Measurements from ENCODE around the gene CIDEB. TPM values are rescaled to one million over a fixed set of nuclear protein-coding genes. Genes with fewer than 3 reads are reported as not detected.
A peak's percentile ranks its signal among the peaks of the same experiment; 100 is the strongest.

CIDEB gene
- total RNA-seq, 4 donors from 2014 or later = 6.7 to 168 (median 23.6) TPM

DNA sequence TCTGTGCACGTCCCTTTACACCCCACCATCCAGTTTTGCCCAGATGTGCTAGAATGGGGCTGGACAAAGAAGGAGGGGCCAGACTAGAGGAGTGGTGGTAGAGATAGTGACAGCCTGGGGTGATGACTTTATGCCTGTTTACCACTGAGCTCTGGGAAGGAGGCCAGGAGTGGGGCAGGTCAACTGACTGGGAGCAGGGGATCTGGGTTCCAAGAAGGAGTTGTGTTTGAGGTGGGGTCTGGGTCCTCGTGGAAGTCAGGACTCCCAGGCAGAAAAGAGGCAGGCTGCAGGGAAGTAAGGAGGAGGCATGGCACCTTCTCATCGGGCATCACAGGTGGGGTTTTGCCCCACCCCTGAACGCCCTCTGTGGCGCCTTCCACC lies 2.5 kb upstream of the CIDEB start:
- peaks cover 19 to 65% (median 48%) of the 10 kb centered on the region in 4 donors for H3K4me1 ChIP-seq
- WGBS, 2 donors (ENCODE audit: low coverage in 1 of 2) = 21 to 33% methylated on average over 1 to 5 of the region's 5 CpGs
- H3K27ac ChIP-seq = peak overlapping the region; percentile 81 to 90 (median 86)
- DNase-seq = peak; percentile 60
- no peaks in the 10 kb centered on the region for H3K9me3 ChIP-seq
- in situ Hi-C loops (cut with MboI; ENCODE audit: low pct_ligation_motif_present in 1 of 4, low pct_unique_long_range_greater_than_20kb in 1 of 4, low sequenced_read_pairs in 3 of 4) (no loop called here), intact Hi-C loops (cut with DNase I; ENCODE audit: low total_unique reads) (no loop called here)
- H3K27me3 ChIP-seq = no peaks in the 10 kb centered on the region
- H3K36me3 ChIP-seq = peaks cover 0 to 6% (median 3%) of the 10 kb centered on the region in 4 donors
- TF ChIP-seq, protein P1, sequence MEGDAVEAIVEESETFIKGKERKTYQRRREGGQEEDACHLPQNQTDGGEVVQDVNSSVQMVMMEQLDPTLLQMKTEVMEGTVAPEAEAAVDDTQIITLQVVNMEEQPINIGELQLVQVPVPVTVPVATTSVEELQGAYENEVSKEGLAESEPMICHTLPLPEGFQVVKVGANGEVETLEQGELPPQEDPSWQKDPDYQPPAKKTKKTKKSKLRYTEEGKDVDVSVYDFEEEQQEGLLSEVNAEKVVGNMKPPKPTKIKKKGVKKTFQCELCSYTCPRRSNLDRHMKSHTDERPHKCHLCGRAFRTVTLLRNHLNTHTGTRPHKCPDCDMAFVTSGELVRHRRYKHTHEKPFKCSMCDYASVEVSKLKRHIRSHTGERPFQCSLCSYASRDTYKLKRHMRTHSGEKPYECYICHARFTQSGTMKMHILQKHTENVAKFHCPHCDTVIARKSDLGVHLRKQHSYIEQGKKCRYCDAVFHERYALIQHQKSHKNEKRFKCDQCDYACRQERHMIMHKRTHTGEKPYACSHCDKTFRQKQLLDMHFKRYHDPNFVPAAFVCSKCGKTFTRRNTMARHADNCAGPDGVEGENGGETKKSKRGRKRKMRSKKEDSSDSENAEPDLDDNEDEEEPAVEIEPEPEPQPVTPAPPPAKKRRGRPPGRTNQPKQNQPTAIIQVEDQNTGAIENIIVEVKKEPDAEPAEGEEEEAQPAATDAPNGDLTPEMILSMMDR (IDR thresholded peaks at IDR 0.05) = no peak
- TF ChIP-seq EP300 (IDR thresholded peaks at IDR 0.05; ENCODE audit: low read depth) (no peak), POLR2A (IDR thresholded peaks at IDR 0.05) (no peak), POLR2AphosphoS5 (IDR thresholded peaks at IDR 0.05) (no peak)
- peak overlapping the region; percentile 34 to 58 (median 40) for H3K4me3 ChIP-seq

DNA sequence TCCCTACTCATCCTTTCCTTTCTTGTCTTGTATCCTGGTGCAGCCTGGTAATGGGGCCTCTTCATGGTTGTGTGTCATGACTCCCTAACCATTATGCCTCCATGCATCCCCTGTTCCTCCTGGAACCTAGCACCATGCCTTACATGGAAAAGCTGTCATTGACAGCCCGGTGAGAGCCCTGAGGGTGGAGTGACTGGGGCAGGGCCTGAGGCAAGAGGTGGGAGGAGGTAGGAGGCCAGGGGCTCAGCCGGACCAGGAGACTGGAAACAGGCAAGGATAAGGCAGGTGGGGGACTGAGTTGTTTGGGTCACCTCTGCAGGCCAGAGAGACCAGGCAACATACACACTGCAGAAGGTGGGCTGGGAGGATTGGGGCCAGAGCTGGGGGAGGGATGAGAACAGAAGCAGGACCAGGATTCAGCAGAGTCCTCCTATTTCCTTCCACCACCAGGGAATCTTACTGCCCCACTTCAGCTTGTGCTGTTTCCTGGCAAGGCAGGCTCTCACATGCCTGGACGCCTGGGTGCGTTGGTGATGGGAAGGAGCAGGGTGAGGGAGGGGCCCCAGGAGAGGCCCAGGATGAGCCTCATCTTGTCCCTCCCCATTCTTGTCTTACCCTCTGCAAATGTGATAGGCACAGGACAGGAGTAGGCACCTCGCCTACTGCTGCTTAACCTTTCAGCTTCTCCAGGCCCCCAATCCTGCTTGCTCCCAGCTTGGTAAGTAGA lies 1.9 kb upstream of the CIDEB start, which contains the start of gene LTB4R2:
TSS of gene LTB4R2 (plus strand) at position 603 of the 727 bp plus-strand sequence. CDS start 525 bp downstream, outside the sequence.
- no peaks in the 10 kb centered on the region for H3K9me3 ChIP-seq
- in situ Hi-C loops (cut with MboI; ENCODE audit: low pct_ligation_motif_present in 1 of 4, low pct_unique_long_range_greater_than_20kb in 1 of 4, low sequenced_read_pairs in 3 of 4) = no loop called here
- TF ChIP-seq, protein P1 (IDR thresholded peaks at IDR 0.05) = no peak
- no peak for TF ChIP-seq POLR2A (IDR thresholded peaks at IDR 0.05)
- no peak for TF ChIP-seq POLR2AphosphoS5 (IDR thresholded peaks at IDR 0.05)
- no peak for TF ChIP-seq EP300 (IDR thresholded peaks at IDR 0.05; ENCODE audit: low read depth)
- no peaks in the 10 kb centered on the region for H3K27me3 ChIP-seq
- peak within 1 kb of the TSS; percentile 81 to 90 (median 86) for H3K27ac ChIP-seq
- 70 to 90% methylated on average over 2 to 5 of the region's 5 CpGs for WGBS, 2 donors (ENCODE audit: low coverage in 1 of 2)
- intact Hi-C loops (cut with DNase I; ENCODE audit: low total_unique reads) = no loop called here
- DNase-seq = no peak
- peak within 1 kb of the TSS; percentile 34 to 58 (median 40) for H3K4me3 ChIP-seq
- H3K36me3 ChIP-seq = peaks cover 0 to 12% (median 6%) of the 10 kb centered on the region in 4 donors
- H3K4me1 ChIP-seq = peaks cover 19 to 60% (median 47%) of the 10 kb centered on the region in 4 donors

DNA sequence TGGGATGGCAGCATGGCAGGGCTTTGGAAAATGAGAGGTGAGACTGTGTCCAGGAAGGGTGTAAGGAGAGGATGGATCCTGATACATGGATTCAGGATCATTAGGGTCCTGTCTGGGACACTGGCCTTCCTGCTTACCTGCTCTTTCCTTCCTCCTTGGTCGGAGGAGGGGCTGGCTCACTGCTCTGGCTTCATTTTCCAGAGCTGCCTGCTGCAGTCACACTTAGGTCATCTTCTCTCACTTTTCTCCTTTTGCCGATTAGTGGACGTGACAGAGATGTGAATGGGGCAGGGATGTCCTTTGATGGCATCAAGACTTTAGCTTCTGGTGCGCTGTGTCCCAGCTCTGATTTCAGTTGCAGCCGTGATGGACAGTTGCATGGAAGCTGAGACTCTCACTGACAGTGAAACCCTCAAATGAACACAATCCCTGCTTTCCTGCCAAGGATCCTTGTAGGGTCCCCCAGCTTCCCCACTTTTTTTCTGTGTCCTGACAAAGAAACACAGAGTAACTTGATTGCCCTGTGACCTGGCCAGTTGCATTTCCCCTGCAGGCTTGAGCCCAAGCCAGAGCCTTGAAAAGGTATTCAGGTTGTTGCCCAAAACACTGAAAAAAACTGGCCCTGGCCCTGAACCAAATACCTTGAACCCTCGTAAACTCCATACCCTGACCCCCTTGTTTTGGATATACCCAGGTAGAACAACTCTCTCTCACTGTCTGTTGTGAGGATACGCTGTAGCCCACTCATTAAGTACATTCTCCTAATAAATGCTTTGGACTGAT lies 756 bp upstream of the CIDEB start:
- 75 to 90% methylated on average over 4 to 7 of the region's 7 CpGs for WGBS, 2 donors (ENCODE audit: low coverage in 1 of 2)
- peaks cover 19 to 54% (median 47%) of the 10 kb centered on the region in 4 donors for H3K4me1 ChIP-seq
- in situ Hi-C loops (cut with MboI; ENCODE audit: low pct_ligation_motif_present in 1 of 4, low pct_unique_long_range_greater_than_20kb in 1 of 4, low sequenced_read_pairs in 3 of 4) = no loop called here

More for the DNA sequence above, 756 bp upstream of the CIDEB start:
- no peaks in the 10 kb centered on the region for H3K27me3 ChIP-seq
- DNase-seq = no peak
- H3K4me3 ChIP-seq = no peak overlapping the region
- H3K27ac ChIP-seq = peak overlapping the region; percentile 70 to 78 (median 76)
- TF ChIP-seq POLR2AphosphoS5 (IDR thresholded peaks at IDR 0.05) = no peak
- TF ChIP-seq EP300 (IDR thresholded peaks at IDR 0.05; ENCODE audit: low read depth) = no peak
- TF ChIP-seq, protein P1 (IDR thresholded peaks at IDR 0.05) = peak in 3 of 5 experiments; percentile 2 to 6 (median 4)
- H3K9me3 ChIP-seq = no peaks in the 10 kb centered on the region
- intact Hi-C loops (cut with DNase I; ENCODE audit: low total_unique reads) = no loop called here
- peaks cover 0 to 24% (median 12%) of the 10 kb centered on the region in 4 donors for H3K36me3 ChIP-seq
